VCaP (cell line): ENCODE results near the gene CALN1.

Experiments used
- H3K27ac ChIP-seq: fragments of 450-650 bp; 2 replicates; pipeline ENCODE4 v1.5.1; 2017
- CTCF ChIP-seq: fragments of 450-650 bp; conservative IDR thresholded peaks from 2 replicates; pipeline ENCODE4 v1.5.1; 2017; ENCODE audit warnings: mild to moderate bottlenecking, moderate library complexity

Gene CALN1

DNA sequence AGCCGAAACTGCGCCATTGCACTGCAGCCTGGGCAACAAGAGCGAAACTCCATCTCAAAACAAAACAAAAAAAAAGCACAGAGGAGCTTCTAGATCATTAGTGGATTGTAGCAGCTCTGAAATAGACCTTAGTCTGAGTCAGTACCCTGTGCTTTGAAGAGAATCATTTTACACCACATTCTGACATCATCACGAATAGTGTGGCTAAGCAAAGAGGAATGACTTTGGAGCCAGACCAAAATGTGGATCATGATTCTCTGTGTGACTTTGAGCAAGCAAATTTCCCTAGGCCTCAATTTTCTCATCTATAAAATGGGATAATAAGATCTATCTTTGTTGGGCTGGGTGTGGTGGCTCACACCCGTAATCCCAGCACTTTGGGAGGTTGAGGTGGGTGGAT, 618.9 kb downstream of the CALN1 start:
- no peak for TF ChIP-seq CTCF
- H3K27ac ChIP-seq: no peak overlapping the region

GRCh38 chr7:71787513-71787912, 624.6 kb downstream of the CALN1 start:
- TF ChIP-seq CTCF: no peak
- no peak overlapping the region for H3K27ac ChIP-seq

- no peak overlapping the region for H3K27ac ChIP-seq
- TF ChIP-seq CTCF: no peak
These were observed 626.9 kb downstream of the CALN1 start for GRCh38 chr7:71785216-71785615.

DNA sequence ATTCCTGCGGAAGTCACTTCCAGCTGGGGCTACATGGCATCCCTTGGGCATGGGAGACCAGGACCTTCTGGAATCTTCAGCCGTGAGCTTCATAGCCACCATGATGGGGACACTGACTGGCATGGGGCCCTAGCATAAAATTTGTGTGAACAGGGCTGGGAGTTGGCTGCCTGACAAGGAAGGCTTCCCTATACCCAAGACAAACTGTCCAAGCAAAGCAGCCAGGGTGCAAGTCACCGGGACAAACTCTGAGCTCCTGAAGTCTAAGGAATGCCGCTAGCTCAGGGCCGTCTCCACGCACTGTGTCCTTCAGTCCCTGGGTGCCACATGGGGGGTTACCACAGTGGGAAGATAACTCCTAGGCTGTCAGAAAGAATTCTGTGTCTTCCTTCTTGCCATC, 627.4 kb downstream of the CALN1 start:
- H3K27ac ChIP-seq: no peak overlapping the region
- no peak for TF ChIP-seq CTCF

DNA sequence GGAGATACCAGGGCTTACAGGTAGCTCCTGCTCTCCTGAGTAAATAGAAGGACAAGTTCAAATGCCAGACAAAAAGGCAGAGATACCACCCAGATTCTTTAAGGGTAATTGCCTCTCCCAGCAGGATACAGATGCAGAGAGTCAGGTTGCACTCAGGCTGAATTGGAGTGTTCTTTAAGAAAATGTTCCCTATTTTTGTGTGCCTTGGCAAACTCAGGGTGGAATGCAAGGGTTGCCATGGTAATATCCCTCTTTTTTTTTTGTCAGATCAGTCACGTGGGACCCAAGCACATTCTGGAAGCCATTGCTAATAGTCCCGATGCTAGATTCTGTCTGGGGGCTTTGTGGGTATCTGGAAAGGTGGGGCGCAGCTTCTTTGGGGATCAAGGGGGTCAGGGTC, 628.0 kb downstream of the CALN1 start:
- no peak overlapping the region for H3K27ac ChIP-seq
- TF ChIP-seq CTCF: no peak

GRCh38 chr7:71783779-71784178, 628.4 kb downstream of the CALN1 start:
- no peak for TF ChIP-seq CTCF
- no peak overlapping the region for H3K27ac ChIP-seq

DNA sequence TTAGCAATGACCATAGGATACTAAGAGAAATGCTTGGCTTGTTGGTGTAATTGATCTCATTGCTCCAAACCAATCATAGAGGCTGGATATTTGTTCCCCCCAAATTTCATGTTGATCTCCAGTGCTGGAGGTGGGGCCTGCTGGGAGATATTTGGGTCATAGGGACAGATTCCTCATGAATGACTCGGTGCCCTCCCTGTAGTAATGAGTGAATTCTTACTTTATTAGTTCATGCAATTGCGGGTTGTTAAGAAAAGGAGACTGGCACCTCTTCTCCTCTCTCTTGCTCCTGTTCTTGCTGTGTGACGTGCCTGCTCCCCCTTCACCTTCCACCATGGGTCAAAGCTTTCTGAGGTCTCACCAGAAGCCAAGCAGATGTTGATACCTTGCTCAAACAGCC, 630.1 kb downstream of the CALN1 start:
- no peak for TF ChIP-seq CTCF
- no peak overlapping the region for H3K27ac ChIP-seq

- TF ChIP-seq CTCF: no peak
- no peak overlapping the region for H3K27ac ChIP-seq
These were observed 631.9 kb downstream of the CALN1 start for GRCh38 chr7:71780282-71780681.
